C4-2B (cell line): ENCODE measurements around the gene AP3S2.
A peak's percentile ranks its signal among the peaks of the same experiment; 100 is the strongest.
"Not testable (repeated sequence)": the region's sequence is repeated elsewhere in the genome, so short reads cannot be mapped to it uniquely, and the experiment has no call there.

Experiments
- H3K27ac ChIP-seq: fragments of 450-650 bp; 2 replicates; pipeline ENCODE4 v1.5.1; 2017
- ZFX ChIP-seq: fragments of 450-650 bp; IDR thresholded peaks from 2 replicates; pipeline ENCODE4 v1.6.1; 2017
- TF ChIP-seq, protein P1 (sequence below): fragments of 450-650 bp; conservative IDR thresholded peaks from 2 replicates; pipeline ENCODE4 v1.5.1; 2017; ENCODE audit warnings: mild to moderate bottlenecking

The AP3S2 gene

DNA sequence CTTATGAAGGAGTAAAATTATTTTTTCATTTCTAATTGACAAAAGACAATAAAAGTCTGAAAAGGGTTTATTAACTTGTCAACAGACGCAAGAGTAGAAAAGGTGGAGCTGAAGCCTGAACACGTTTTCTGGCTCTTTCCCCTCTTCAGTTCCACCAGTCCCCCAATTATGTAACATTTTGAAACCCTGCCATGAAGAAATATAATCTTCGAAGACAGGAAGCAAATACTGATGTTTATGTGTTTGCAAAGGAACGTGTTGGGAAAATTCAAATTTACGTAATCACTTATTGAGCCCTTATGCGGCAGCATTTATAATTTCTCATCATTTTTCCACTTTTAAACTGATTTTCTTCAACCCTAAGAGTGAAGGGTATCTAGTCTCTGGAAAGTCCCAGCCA lies 767 bp downstream of the AP3S2 start:
- peak overlapping the region; percentile 87 for H3K27ac ChIP-seq
- TF ChIP-seq, protein P1, sequence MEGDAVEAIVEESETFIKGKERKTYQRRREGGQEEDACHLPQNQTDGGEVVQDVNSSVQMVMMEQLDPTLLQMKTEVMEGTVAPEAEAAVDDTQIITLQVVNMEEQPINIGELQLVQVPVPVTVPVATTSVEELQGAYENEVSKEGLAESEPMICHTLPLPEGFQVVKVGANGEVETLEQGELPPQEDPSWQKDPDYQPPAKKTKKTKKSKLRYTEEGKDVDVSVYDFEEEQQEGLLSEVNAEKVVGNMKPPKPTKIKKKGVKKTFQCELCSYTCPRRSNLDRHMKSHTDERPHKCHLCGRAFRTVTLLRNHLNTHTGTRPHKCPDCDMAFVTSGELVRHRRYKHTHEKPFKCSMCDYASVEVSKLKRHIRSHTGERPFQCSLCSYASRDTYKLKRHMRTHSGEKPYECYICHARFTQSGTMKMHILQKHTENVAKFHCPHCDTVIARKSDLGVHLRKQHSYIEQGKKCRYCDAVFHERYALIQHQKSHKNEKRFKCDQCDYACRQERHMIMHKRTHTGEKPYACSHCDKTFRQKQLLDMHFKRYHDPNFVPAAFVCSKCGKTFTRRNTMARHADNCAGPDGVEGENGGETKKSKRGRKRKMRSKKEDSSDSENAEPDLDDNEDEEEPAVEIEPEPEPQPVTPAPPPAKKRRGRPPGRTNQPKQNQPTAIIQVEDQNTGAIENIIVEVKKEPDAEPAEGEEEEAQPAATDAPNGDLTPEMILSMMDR = no peak
- TF ChIP-seq ZFX = no peak

DNA sequence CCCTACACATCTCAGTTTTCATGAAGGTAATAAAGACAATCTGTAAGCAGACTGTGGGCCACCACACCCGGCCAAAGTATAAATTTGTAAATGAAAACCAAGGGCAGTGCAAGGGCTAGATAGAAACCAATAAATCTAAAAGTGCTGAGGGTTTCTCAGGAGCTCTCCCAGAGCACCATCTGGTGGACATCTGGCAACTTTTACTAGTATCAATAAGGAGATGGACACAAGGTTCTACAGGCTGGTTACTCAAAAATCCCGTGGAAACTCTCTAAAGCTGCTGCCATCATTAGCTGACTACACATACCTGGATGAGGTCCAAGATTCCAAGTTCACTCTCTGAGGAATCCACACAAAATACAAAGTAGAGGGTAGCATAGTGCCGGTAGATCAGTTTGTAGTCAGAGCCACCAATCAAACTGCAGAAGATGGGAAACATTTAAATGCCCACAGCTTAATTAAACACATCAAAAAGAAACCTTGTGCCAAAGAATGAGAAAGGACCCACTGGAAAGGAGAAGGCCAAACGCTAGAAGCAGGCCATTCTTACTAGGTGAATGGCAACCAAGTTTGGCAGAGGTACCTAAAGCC lies 5.5 kb downstream of the AP3S2 start:
- H3K27ac ChIP-seq = no peak overlapping the region
- TF ChIP-seq, protein P1 = peak; percentile 71
- no peak for TF ChIP-seq ZFX

DNA sequence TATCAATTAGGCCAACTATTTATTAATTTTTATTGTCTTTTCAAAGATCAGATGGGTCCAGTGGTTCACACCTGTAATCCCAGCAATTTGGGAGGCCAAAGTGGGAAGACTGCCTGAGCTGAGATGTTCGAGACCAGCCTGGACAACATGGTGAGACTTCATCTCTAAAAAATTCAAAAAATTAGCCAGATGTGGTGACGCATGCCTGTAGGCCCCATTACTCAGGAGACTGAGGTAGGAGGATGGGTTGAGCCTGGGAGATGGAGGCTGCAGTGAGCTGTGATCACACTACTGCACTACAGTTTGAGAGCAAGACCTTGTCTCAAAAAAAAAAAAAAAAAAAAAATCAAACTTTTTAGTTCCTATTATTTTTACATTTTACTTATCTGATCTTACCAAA lies 8.2 kb downstream of the AP3S2 start:
- TF ChIP-seq ZFX = no peak
- TF ChIP-seq, protein P1 = no peak
- H3K27ac ChIP-seq = no peak overlapping the region

DNA sequence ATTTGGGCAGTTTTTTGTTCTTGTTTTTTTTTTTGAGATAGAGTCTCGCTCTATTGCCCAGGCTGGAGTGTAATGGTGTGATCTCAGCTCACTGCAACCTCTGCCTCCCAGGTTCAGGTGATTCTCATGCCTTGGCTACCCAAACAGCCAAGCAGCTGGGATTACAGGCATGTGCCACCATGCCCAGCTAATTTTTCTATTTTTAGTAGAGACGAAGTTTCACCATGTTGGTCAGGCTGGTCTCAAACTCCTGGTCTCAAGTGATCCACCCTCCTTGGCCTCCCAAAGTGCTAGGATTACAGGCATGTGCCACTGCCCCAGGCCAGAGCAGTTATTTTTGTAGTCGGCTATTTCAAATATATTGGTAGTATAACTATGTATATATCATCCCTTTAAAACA lies 8.6 kb downstream of the AP3S2 start:
- not testable (repeated sequence) for H3K27ac ChIP-seq

DNA sequence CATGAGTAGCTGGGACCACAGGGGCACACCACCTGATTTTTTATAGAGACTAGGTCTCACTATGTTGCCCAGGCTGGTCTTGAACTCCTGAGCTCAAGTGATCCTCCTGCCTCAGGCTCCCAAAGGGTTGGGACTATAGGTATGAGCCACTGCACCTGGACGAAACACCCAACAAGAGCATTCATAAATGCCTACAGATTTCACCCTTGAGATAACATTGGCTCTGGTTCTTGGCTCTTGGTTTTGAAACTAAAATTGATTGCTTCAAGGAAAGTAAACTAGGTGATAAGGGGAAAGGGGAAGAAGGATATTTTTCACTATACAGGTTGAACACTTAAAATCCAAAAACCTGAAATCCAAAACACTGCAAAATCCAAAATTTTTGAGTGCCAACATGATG lies 10.3 kb downstream of the AP3S2 start:
- no peak overlapping the region for H3K27ac ChIP-seq
- TF ChIP-seq, protein P1 = no peak
- TF ChIP-seq ZFX = no peak

DNA sequence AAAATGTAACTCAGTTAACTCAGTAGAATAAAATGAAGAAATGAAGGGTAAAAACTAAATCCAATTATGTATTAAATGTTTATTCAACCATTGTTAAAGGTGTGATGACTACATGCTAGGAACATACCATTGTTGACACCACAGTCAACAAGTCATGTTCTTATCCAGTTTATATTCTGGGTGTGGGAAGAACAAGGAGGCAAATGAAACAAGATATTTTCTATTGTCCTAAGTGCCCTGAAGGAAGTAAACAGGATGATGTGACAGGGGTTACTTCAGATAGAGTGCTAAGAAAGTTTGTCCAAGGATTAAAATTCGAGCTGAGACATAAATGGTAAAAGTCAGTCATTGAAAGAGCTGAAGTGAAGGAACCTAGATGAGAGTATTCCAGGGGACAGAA lies 13.1 kb downstream of the AP3S2 start:
- H3K27ac ChIP-seq = no peak overlapping the region
- no peak for TF ChIP-seq ZFX
- TF ChIP-seq, protein P1 = no peak

DNA sequence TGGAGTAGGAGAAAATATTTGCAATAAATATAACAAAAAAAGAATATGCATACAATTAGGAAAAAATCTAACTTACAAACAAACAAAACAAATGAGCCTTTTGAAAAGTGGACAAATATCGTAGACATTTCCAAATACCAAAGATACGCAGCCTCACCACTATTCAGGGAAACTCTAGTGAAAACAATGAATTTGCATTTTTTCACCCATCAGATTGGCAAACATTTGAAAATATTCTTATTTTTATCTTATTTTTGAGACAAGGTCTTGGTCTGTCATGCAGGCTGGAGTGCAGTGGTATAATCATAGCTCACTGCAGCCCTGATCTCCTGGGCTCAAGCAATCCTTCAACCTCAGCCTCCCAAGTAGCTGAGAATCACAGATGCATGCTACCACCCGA lies 15.5 kb downstream of the AP3S2 start:
- H3K27ac ChIP-seq = no peak overlapping the region
- TF ChIP-seq, protein P1 = no peak
- TF ChIP-seq ZFX = no peak

DNA sequence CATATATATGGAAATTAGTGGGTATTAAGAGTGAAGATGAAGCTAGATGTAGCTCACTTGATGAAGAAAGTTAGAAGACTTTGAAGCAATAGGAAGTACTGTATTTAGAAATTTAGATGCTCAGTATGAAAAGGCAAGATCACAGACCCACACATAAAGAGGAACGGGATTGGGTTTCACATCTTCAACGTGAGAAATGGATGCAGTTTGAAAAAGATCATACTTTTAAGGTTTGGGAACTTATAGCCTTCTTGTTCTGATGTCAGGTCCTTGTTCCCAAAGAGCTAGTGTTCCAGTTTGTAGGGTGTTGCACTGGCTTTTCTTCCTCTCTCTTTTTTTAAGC lies 16.7 kb downstream of the AP3S2 start:
- no peak overlapping the region for H3K27ac ChIP-seq
- no peak for TF ChIP-seq ZFX
- TF ChIP-seq, protein P1 = no peak
